ENCODE results near the gene MYO9A. TPM values are rescaled to one million over a fixed set of nuclear protein-coding genes. Genes with fewer than 3 reads are reported as not detected.

The MYO9A gene
- total RNA-seq, 1 experiment from 2014 or later: 23.0 TPM

DNA sequence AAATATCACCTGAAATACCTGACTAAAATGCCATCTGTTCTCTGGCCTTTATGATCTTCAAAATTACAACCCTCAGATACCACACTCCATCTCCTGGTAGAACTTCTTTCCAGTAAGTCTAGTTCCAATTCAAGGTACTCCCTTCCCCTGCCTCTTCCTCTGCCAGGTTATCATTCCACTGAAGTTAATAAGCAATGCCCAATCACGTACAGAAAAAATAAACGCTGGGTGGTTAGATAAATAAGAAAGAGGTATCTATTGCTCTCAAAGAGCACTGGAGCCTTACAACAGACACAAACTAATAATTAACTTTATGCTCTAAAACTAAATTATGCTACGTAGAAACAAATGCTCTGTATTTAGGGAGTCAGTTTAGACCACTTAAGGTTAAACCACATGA lies 112.5 kb downstream of the MYO9A start:
- no peaks in the 10 kb centered on the region; the same call in 1 of the 2 replicates for H4K20me1 ChIP-seq (ENCODE audit: insufficient read depth)
- DNase-seq (ENCODE audit: low read depth, low spot score): no peak
- H3K9me3 ChIP-seq (ENCODE audit: control insufficient read depth in 1 of 2, insufficient read depth in 1 of 2, low read depth in 1 of 2, low read length in 2 of 2): no peaks in the 10 kb centered on the region
- no peak overlapping the region for H3K4me2 ChIP-seq (ENCODE audit: low read length)
- CTCF ChIA-PET: no interaction called here
- no peak overlapping the region for H3K9ac ChIP-seq (ENCODE audit: low read length)
- POLR2A ChIA-PET: no interaction called here
- no peak for ATAC-seq
- H2AFZ ChIP-seq (ENCODE audit: low read depth, low read length, poor library complexity, severe bottlenecking): no peak overlapping the region
- peaks cover 4% of the 10 kb centered on the region; the same call in 1 of the 2 replicates for H3K9me2 ChIP-seq (ENCODE audit: insufficient read depth)
- H3K79me2 ChIP-seq (ENCODE audit: insufficient read depth, low read length): no peaks in the 10 kb centered on the region
- H3K4me3 ChIP-seq (replicated peaks in 1 of 2; ENCODE audit: low read depth in 1 of 2, low read length in 2 of 2): no peak overlapping the region
- no TSS peak for BruUV-seq (replicated peaks)
- RAD21 ChIA-PET (ENCODE audit: low non-redundant PET in 1 of 2, low total read pairs in 2 of 2, uncharacterized antibody in 2 of 2, unreplicated experiment in 2 of 2): no interaction called here
- intact Hi-C loops (cut with micrococcal nuclease): no loop called here
- TF ChIP-seq SRF (IDR thresholded peaks at IDR 0.05; ENCODE audit: low read depth) (no peak), POLR2A (IDR thresholded peaks at IDR 0.05; ENCODE audit: borderline replicate concordance, extremely low read depth, insufficient read depth, insufficient read length) (no peak), EZH2 (IDR thresholded peaks at IDR 0.05) (no peak), RAD21 (IDR thresholded peaks at IDR 0.05; ENCODE audit: low read depth) (no peak), ZFX (IDR thresholded peaks at IDR 0.05) (no peak), CEBPB (IDR thresholded peaks at IDR 0.05; ENCODE audit: low read depth) (no peak), YY1 (IDR thresholded peaks at IDR 0.05; ENCODE audit: extremely low read depth, insufficient replicate concordance, low read depth, low read length) (no peak), SP1 (IDR thresholded peaks at IDR 0.05; ENCODE audit: low read depth) (no peak), FOSL1 (IDR thresholded peaks at IDR 0.05; ENCODE audit: low read depth) (no peak), EZH2phosphoT487 (IDR thresholded peaks at IDR 0.05; ENCODE audit: borderline replicate concordance) (no peak)
- TF ChIP-seq, protein P1, sequence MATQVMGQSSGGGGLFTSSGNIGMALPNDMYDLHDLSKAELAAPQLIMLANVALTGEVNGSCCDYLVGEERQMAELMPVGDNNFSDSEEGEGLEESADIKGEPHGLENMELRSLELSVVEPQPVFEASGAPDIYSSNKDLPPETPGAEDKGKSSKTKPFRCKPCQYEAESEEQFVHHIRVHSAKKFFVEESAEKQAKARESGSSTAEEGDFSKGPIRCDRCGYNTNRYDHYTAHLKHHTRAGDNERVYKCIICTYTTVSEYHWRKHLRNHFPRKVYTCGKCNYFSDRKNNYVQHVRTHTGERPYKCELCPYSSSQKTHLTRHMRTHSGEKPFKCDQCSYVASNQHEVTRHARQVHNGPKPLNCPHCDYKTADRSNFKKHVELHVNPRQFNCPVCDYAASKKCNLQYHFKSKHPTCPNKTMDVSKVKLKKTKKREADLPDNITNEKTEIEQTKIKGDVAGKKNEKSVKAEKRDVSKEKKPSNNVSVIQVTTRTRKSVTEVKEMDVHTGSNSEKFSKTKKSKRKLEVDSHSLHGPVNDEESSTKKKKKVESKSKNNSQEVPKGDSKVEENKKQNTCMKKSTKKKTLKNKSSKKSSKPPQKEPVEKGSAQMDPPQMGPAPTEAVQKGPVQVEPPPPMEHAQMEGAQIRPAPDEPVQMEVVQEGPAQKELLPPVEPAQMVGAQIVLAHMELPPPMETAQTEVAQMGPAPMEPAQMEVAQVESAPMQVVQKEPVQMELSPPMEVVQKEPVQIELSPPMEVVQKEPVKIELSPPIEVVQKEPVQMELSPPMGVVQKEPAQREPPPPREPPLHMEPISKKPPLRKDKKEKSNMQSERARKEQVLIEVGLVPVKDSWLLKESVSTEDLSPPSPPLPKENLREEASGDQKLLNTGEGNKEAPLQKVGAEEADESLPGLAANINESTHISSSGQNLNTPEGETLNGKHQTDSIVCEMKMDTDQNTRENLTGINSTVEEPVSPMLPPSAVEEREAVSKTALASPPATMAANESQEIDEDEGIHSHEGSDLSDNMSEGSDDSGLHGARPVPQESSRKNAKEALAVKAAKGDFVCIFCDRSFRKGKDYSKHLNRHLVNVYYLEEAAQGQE (IDR thresholded peaks at IDR 0.05; ENCODE audit: low read depth): no peak
- TF ChIP-seq, protein P2, sequence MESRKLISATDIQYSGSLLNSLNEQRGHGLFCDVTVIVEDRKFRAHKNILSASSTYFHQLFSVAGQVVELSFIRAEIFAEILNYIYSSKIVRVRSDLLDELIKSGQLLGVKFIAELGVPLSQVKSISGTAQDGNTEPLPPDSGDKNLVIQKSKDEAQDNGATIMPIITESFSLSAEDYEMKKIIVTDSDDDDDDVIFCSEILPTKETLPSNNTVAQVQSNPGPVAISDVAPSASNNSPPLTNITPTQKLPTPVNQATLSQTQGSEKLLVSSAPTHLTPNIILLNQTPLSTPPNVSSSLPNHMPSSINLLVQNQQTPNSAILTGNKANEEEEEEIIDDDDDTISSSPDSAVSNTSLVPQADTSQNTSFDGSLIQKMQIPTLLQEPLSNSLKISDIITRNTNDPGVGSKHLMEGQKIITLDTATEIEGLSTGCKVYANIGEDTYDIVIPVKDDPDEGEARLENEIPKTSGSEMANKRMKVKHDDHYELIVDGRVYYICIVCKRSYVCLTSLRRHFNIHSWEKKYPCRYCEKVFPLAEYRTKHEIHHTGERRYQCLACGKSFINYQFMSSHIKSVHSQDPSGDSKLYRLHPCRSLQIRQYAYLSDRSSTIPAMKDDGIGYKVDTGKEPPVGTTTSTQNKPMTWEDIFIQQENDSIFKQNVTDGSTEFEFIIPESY (IDR thresholded peaks at IDR 0.05; ENCODE audit: extremely low read depth, insufficient replicate concordance, low read length): no peak
- TF ChIP-seq, protein P3, sequence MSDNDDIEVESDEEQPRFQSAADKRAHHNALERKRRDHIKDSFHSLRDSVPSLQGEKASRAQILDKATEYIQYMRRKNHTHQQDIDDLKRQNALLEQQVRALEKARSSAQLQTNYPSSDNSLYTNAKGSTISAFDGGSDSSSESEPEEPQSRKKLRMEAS (IDR thresholded peaks at IDR 0.05): no peak
- TF ChIP-seq, protein P4, sequence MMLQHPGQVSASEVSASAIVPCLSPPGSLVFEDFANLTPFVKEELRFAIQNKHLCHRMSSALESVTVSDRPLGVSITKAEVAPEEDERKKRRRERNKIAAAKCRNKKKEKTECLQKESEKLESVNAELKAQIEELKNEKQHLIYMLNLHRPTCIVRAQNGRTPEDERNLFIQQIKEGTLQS (IDR thresholded peaks at IDR 0.05): no peak
- no peaks in the 10 kb centered on the region for H3K4me1 ChIP-seq (ENCODE audit: control insufficient read depth in 1 of 2, insufficient read depth in 2 of 2, low read length in 2 of 2)
- no peaks in the 10 kb centered on the region for H3K27me3 ChIP-seq (ENCODE audit: insufficient read depth, low read length)
- H3K27ac ChIP-seq (ENCODE audit: low read depth, low read length): no peak overlapping the region
- no peaks in the 10 kb centered on the region for H3K36me3 ChIP-seq (ENCODE audit: control insufficient read depth in 1 of 2, insufficient read depth in 2 of 2, low read length in 2 of 2)
